HEK293 (cell line): ENCODE results near the gene RAB28.

Source experiments
- CTCF ChIA-PET: fragments of 350-600 bp; formaldehyde crosslinking; extraction: SDS; loops from one replicate; lab custom pipeline; 2021; ENCODE audit warnings: antibody characterized with exemption; lab: Yijun Ruan, JAX
- POLR2A ChIA-PET: fragments of 300-600 bp; formaldehyde crosslinking; extraction: SDS; loops from one replicate; lab custom pipeline; 2020; ENCODE audit warnings: antibody characterized with exemption, inconsistent platforms; lab: Yijun Ruan, JAX
- H3K27ac ChIP-seq: fragments of 200-500 bp; sonication (Bioruptor generic); 2 replicates; pipeline ENCODE4 v1.5.1; 2014; ENCODE audit warnings: low read depth, low read length, control low read depth, inconsistent platforms; ENCODE audit errors: extremely low read depth
- H3K36me3 ChIP-seq, 2 experiments: fragments of 200-500 bp in 1 of 2; sonication (Bioruptor generic) in 1 of 2; 1 replicate in 1 of 2; 2 replicates in 1 of 2; pipeline ENCODE4 v1.5.1; 2014 to 2017; ENCODE audit warnings: inconsistent platforms in 2 of 2, low read length in 2 of 2; ENCODE audit not compliant: control insufficient read depth in 2 of 2, insufficient read depth in 1 of 2
- H3K4me1 ChIP-seq: fragments of 200-500 bp; sonication (Bioruptor generic); 2 replicates; pipeline ENCODE4 v1.5.1; 2014; ENCODE audit warnings: mild to moderate bottlenecking, low read length, inconsistent platforms; ENCODE audit not compliant: control insufficient read depth, insufficient read depth
- H3K4me3 ChIP-seq: 2 replicates; pipeline ENCODE4 v1.5.1; 2011; ENCODE audit warnings: low read depth, mild to moderate bottlenecking, control low read depth, low read length, moderate library complexity
- H3K9me3 ChIP-seq: fragments of 200-500 bp; sonication (Bioruptor generic); 2 replicates; pipeline ENCODE4 v1.5.1; 2014; ENCODE audit warnings: low read depth, low read length, inconsistent platforms; ENCODE audit not compliant: control insufficient read depth, insufficient read depth
- ATF2 ChIP-seq: fragments of 450-650 bp; formaldehyde crosslinking; IDR thresholded peaks from 2 replicates; pipeline ENCODE4 v1.5.1; 2016; ENCODE audit warnings: missing biosample characterization, missing genetic modification characterization, low read depth
- EGR2 ChIP-seq: fragments of 450-650 bp; formaldehyde crosslinking; IDR thresholded peaks from 2 replicates; pipeline ENCODE4 v1.5.1; 2016; ENCODE audit warnings: low read depth, missing biosample characterization, missing genetic modification characterization
- GFI1B ChIP-seq: fragments of 450-650 bp; formaldehyde crosslinking; IDR thresholded peaks from 2 replicates; pipeline ENCODE4 v1.5.1; 2016; ENCODE audit warnings: missing biosample characterization, missing genetic modification characterization
- KLF16 ChIP-seq: fragments of 450-650 bp; formaldehyde crosslinking; IDR thresholded peaks from 2 replicates; pipeline ENCODE4 v1.5.1; 2017; ENCODE audit warnings: missing biosample characterization, missing genetic modification characterization
- KLF7 ChIP-seq: fragments of 450-650 bp; formaldehyde crosslinking; IDR thresholded peaks from 2 replicates; pipeline ENCODE4 v1.5.1; 2016; ENCODE audit warnings: missing biosample characterization, missing genetic modification characterization, borderline replicate concordance
- OSR2 ChIP-seq: fragments of 450-650 bp; formaldehyde crosslinking; IDR thresholded peaks from 2 replicates; pipeline ENCODE4 v1.5.1; 2016; ENCODE audit warnings: missing biosample characterization, missing genetic modification characterization
- OVOL3 ChIP-seq: fragments of 450-650 bp; formaldehyde crosslinking; IDR thresholded peaks from 2 replicates; pipeline ENCODE4 v1.5.1; 2016; ENCODE audit warnings: missing biosample characterization, missing genetic modification characterization
- PBX3 ChIP-seq: sonication (generic); formaldehyde crosslinking; IDR thresholded peaks from 2 replicates; pipeline ENCODE4 v1.8.1; 2022; ENCODE audit warnings: mild to moderate bottlenecking, moderate library complexity, missing genetic modification reagents
- PRDM1 ChIP-seq: fragments of 450-650 bp; formaldehyde crosslinking; IDR thresholded peaks from 2 replicates; pipeline ENCODE4; 2016; ENCODE audit warnings: missing biosample characterization, missing genetic modification characterization
- PRDM6 ChIP-seq: fragments of 450-650 bp; formaldehyde crosslinking; IDR thresholded peaks from 2 replicates; pipeline ENCODE4 v1.5.1; 2017; ENCODE audit warnings: missing biosample characterization, missing genetic modification characterization
- RBAK ChIP-seq: fragments of 450-650 bp; formaldehyde crosslinking; IDR thresholded peaks from 2 replicates; pipeline ENCODE4 v1.5.1; 2016; ENCODE audit warnings: missing biosample characterization, missing genetic modification characterization
- YY1 ChIP-seq: fragments of 450-650 bp; formaldehyde crosslinking; IDR thresholded peaks from 2 replicates; pipeline ENCODE4 v1.5.1; 2018; ENCODE audit warnings: missing biosample characterization, missing genetic modification characterization
- ZFP3 ChIP-seq: fragments of 450-650 bp; formaldehyde crosslinking; IDR thresholded peaks from 2 replicates; pipeline ENCODE4 v1.5.1; 2016; ENCODE audit warnings: low read depth, missing biosample characterization, missing genetic modification characterization
- ZNF10 ChIP-seq: fragments of 450-650 bp; formaldehyde crosslinking; IDR thresholded peaks from 2 replicates; pipeline ENCODE4 v1.5.1; 2017; ENCODE audit warnings: missing biosample characterization, missing genetic modification characterization
- ZNF114 ChIP-seq: fragments of 450-650 bp; formaldehyde crosslinking; IDR thresholded peaks from 2 replicates; pipeline ENCODE4 v1.5.0; 2017; ENCODE audit warnings: missing biosample characterization, missing genetic modification characterization
- ZNF19 ChIP-seq: fragments of 450-650 bp; formaldehyde crosslinking; IDR thresholded peaks from 2 replicates; pipeline ENCODE4; 2016; ENCODE audit warnings: missing biosample characterization, missing genetic modification characterization, low read depth
- ZNF202 ChIP-seq: fragments of 450-650 bp; formaldehyde crosslinking; IDR thresholded peaks from 2 replicates; pipeline ENCODE4 v1.5.1; 2016; ENCODE audit warnings: missing biosample characterization, missing genetic modification characterization, borderline replicate concordance
- ZNF211 ChIP-seq: fragments of 450-650 bp; formaldehyde crosslinking; IDR thresholded peaks from 2 replicates; pipeline ENCODE4 v1.5.1; 2016; ENCODE audit warnings: low read depth, missing biosample characterization, missing genetic modification characterization
- ZNF292 ChIP-seq: fragments of 450-650 bp; formaldehyde crosslinking; IDR thresholded peaks from 2 replicates; pipeline ENCODE4 v1.5.1; 2016; ENCODE audit warnings: low read depth, missing biosample characterization, missing genetic modification characterization, borderline replicate concordance
- ZNF37A ChIP-seq: fragments of 450-650 bp; IDR thresholded peaks from 2 replicates; pipeline ENCODE4 v1.5.1; 2018; ENCODE audit warnings: missing biosample characterization, missing genetic modification characterization
- ZNF514 ChIP-seq: fragments of 450-650 bp; formaldehyde crosslinking; IDR thresholded peaks from 2 replicates; pipeline ENCODE4 v1.5.1; 2016; ENCODE audit warnings: missing biosample characterization, missing genetic modification characterization
- ZNF654 ChIP-seq: fragments of 450-650 bp; formaldehyde crosslinking; IDR thresholded peaks from 2 replicates; pipeline ENCODE4 v1.5.1; 2016; ENCODE audit warnings: low read depth, missing biosample characterization, missing genetic modification characterization
- ZNF701 ChIP-seq: fragments of 450-650 bp; formaldehyde crosslinking; IDR thresholded peaks from 2 replicates; pipeline ENCODE4 v1.5.1; 2016; ENCODE audit warnings: missing biosample characterization, missing genetic modification characterization

RAB28 gene

GRCh38 chr4:13436962-13437361 lies 47.2 kb downstream of the RAB28 start:
- no peaks in the 10 kb centered on the region for H3K36me3 ChIP-seq
- TF ChIP-seq PRDM6 (tag by site-specific recombination) (no peak), ZFP3 (tag by site-specific recombination) (no peak), YY1 (no peak), OVOL3 (tag by site-specific recombination) (no peak), ZNF701 (tag by site-specific recombination) (no peak), ZNF514 (tag by site-specific recombination) (no peak), ZNF202 (tag by site-specific recombination) (no peak), KLF16 (tag by site-specific recombination) (no peak), ZNF292 (no peak), PBX3 (CRISPR knock-in tag) (no peak), ATF2 (tag by site-specific recombination) (no peak), KLF7 (tag by site-specific recombination) (no peak), PRDM1 (tag by site-specific recombination) (no peak)
- H3K27ac ChIP-seq, result no peak overlapping the region
- ChIA-PET CTCF (no interaction called here), POLR2A (no interaction called here)
- no peaks in the 10 kb centered on the region for H3K9me3 ChIP-seq
- no peak overlapping the region for H3K4me3 ChIP-seq
- 0 out of 2 replicates have a peak, but pooled peaks cover 1% of the 10 kb centered on the region for H3K4me1 ChIP-seq

- ChIA-PET CTCF (no interaction called here), POLR2A (no interaction called here)
- H3K36me3 ChIP-seq, result no peaks in the 10 kb centered on the region
Measured at GRCh38 chr4:13432453-13432852, 51.7 kb downstream of the RAB28 start.

DNA sequence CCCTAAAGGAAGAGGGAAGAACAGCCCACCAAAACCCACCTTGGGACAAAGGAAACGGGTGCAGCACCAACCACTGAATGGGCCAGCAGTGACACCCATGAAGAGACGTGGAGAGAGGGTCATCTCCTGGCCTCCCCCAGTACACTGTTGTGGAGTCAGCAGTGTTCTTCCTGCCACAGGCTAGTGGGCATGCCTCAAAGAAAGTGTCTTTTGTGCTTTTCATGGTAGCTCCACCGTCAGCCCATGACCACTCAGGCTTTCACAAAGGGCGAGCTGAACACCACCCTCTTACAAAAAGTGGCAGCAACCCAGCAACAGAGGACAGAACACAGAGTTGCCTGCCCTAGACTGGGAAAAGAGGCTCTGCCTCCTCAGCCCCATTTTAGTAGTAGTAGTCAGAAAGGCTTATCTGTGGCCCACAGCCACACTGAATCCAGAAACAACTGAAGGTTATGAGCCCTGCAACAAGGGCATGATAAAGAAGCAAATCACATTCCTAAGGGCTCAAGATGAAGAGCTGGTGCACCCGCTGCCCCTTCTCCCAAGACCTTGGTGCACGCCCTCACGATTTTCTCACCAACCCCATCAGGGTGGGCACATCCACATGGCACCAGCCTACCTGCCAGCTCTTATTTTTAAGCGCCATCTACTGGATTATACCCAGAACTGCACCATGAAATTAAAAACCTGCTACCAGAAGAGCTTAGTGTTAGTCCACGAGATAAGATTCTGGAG lies 53.1 kb downstream of the RAB28 start:
- Histone ChIP-seq H3K27ac (no peak overlapping the region), H3K4me3 (no peak overlapping the region), H3K9me3 (no peaks in the 10 kb centered on the region)
- peak; percentile 13; the same call in 1 of the 2 replicates for TF ChIP-seq ZNF654
- TF ChIP-seq ZNF114 (tag by site-specific recombination), result no peak
- TF ChIP-seq, all 188 proteins: peak for 1
- H3K36me3 ChIP-seq, result no peaks in the 10 kb centered on the region
- ChIA-PET CTCF (interaction anchor here (0.6 to 1.4 kb wide), 5 partner anchors 10 to 416 kb away, joined by 3 to 4 read pairs (median 3); no protein-coding TSS in a partner anchor), POLR2A (no interaction called here)
- no peaks in the 10 kb centered on the region for H3K4me1 ChIP-seq

More at GRCh38 chr4:13432453-13432852, 51.7 kb downstream of the RAB28 start:
- H3K9me3 ChIP-seq, result no peaks in the 10 kb centered on the region
- no peak for TF ChIP-seq RBAK (tag by site-specific recombination)
- no peak for TF ChIP-seq ZNF37A (tag by site-specific recombination)
- no peak for TF ChIP-seq ZNF114 (tag by site-specific recombination)
- TF ChIP-seq OSR2 (tag by site-specific recombination), result no peak
- no peak for TF ChIP-seq ZNF211 (tag by site-specific recombination)
- TF ChIP-seq GFI1B (tag by site-specific recombination), result no peak
- no peak for TF ChIP-seq ZNF10
- no peak for TF ChIP-seq ZNF19 (tag by site-specific recombination)
- no peak for TF ChIP-seq EGR2
- H3K4me3 ChIP-seq, result no peak overlapping the region
- H3K27ac ChIP-seq, result no peak overlapping the region
- no peaks in the 10 kb centered on the region for H3K4me1 ChIP-seq
